GM12801 (cell line): ENCODE results near the gene SPACA1.

Source experiments
- TF ChIP-seq, protein P1 (sequence below): IDR thresholded peaks from one replicate; pipeline ENCODE4 v1.5.1; 2011; ENCODE audit warnings: control low read depth; ENCODE audit not compliant: insufficient read length; ENCODE audit errors: extremely low read depth

SPACA1 gene, protein sequence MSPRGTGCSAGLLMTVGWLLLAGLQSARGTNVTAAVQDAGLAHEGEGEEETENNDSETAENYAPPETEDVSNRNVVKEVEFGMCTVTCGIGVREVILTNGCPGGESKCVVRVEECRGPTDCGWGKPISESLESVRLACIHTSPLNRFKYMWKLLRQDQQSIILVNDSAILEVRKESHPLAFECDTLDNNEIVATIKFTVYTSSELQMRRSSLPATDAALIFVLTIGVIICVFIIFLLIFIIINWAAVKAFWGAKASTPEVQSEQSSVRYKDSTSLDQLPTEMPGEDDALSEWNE

DNA sequence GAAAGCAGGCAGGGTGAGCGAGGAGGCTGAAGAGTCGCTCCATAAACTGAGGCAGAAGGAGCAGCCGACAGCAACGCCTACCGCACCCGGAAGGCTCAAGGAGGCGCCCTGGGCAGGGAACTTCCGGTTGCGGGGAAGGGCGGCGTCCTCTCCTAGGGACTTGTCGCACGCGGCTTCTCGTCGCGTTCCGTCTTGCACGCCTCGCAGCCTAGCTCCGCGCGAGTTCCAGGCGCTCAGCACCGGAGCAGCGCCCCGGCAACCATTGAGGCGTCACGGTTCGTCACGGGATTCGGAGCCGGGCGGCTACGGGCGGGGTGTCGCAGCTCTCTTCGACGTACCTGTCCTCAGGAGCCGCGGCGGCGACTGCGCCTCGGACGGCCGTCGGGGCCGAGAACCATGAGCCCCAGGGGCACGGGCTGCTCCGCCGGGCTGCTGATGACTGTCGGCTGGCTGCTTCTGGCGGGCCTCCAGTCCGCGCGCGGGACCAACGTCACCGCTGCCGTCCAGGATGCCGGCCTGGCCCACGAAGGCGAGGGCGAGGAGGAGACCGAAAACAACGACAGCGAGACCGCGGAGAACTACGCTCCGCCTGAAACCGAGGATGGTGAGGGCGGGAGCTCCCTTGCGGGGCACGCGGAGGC lies at the start of gene SPACA1:
TSS of gene SPACA1 (plus strand) at position 332 of the 641 bp plus-strand sequence. CDS start at position 397, 65 bp downstream.
- TF ChIP-seq, protein P1, sequence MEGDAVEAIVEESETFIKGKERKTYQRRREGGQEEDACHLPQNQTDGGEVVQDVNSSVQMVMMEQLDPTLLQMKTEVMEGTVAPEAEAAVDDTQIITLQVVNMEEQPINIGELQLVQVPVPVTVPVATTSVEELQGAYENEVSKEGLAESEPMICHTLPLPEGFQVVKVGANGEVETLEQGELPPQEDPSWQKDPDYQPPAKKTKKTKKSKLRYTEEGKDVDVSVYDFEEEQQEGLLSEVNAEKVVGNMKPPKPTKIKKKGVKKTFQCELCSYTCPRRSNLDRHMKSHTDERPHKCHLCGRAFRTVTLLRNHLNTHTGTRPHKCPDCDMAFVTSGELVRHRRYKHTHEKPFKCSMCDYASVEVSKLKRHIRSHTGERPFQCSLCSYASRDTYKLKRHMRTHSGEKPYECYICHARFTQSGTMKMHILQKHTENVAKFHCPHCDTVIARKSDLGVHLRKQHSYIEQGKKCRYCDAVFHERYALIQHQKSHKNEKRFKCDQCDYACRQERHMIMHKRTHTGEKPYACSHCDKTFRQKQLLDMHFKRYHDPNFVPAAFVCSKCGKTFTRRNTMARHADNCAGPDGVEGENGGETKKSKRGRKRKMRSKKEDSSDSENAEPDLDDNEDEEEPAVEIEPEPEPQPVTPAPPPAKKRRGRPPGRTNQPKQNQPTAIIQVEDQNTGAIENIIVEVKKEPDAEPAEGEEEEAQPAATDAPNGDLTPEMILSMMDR: no peak

- TF ChIP-seq, protein P1: no peak
Observed at GRCh38 chr6:88000713-88001112, 46.9 kb upstream of the SPACA1 start.

DNA sequence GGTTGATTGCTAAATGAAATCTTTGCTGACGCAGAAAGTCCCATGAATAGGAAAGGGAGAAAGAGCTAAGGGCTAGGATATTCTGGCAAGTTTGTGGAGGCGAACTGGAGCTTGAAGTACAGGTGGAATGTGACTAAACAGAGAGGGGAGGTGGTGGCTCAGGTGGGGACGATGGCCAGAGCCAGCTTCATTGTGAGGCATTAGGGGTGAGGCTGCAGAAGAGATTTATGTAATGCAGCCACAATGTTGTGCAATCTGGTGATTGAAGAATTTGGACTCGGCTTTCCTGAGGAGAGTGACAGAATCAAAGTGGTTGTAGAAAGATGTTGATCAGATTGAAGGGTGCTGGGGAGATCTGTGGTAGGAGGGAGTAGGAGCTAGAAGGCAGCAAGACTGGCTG lies 42.9 kb upstream of the SPACA1 start:
- TF ChIP-seq, protein P1: no peak

- TF ChIP-seq, protein P1: no peak
Observed at GRCh38 chr6:88006557-88006956, 41.1 kb upstream of the SPACA1 start.

DNA sequence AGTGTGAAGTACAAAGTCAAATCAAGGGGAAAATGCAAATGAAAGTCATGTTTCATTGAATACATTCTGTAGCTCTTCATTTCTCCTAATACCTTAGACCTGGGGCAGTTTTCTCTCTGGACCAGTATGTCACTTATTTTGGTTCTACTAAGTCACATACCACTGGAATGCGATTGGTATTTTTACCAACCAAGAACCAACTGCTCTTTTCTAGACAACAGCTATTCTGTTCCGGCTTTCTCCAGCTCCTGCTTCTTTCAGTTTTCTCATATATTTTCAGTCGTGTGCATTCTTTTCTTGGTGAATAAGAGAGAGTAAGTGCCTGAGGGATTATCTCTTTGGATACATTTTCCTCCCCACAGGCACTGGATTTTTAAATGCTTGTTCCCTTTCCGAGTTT lies 39.2 kb upstream of the SPACA1 start:
- TF ChIP-seq, protein P1: no peak

DNA sequence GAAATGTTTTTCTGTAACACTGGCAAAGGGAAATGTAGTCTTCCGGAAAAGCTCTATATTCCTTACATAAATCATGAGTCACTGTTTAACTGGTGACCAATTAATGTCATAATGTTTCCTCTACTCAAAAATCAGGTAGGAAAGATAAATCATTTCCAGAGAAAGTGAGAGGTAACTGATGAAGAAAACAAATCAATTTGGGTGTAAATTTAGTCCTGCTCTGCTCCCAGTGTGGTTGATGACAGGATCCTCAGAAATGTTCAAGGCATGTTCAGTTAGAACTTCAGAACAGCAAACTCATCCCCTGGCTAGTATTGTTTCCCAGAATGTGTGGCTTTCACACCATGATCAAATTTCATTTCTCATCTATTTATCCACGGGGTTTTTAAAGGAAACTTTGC lies 38.8 kb upstream of the SPACA1 start:
- TF ChIP-seq, protein P1: no peak

GRCh38 chr6:88013015-88013414 lies 34.6 kb upstream of the SPACA1 start:
- TF ChIP-seq, protein P1: no peak
